Loucy (cell line): ENCODE measurements around the gene NLGN1.

Source experiments
- CTCF ChIP-seq: fragments of 200-600 bp; sonication (generic); conservative IDR thresholded peaks from 2 replicates; pipeline ENCODE4 v1.5.1; 2014; ENCODE audit warnings: mild to moderate bottlenecking, antibody characterized with exemption, low read length
- EZH2phosphoT487 ChIP-seq: fragments of 200-600 bp; IDR thresholded peaks from 2 replicates; pipeline ENCODE4 v1.6.1; 2018; ENCODE audit warnings: antibody characterized with exemption, mild to moderate bottlenecking, moderate library complexity, borderline replicate concordance

DNA sequence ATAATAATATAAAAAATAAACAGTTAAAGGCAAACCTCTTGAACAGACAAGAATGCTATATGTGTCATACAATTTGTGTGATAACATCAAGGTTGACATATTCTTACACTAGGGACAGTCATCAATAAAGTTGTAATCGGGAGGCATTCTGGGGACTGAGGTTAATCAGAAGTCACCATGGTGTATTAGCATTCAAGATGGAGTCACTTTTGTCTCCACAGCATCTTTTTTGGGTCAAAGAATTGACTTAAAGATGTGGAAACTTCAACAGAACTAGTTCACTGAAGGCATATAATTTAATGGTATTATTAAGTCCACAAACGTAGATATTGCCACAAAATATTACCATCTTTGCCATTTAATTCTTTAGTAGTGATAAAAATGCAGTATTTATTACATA is 836.0 kb downstream of the NLGN1 start:
- TF ChIP-seq CTCF (no peak), EZH2phosphoT487 (no peak)
